ENCODE results near the gene MYO5A. TPM values are rescaled to one million over a fixed set of nuclear protein-coding genes. Genes with fewer than 3 reads are reported as not detected.

Gene MYO5A
- total RNA-seq, 1 donor from 2014 or later: 55.0 TPM

GRCh38 chr15:52352086-52352485, 176.6 kb downstream of the MYO5A start:
- no peak for TF ChIP-seq CTCF (IDR thresholded peaks at IDR 0.05)
- no peak for DNase-seq (ENCODE audit: low spot score in 2 of 2)
- Histone ChIP-seq H3K4me1 (no peaks in the 10 kb centered on the region), H3K27ac (peak overlapping the region in 1 of 2 donors; percentile 15), H3K36me3 (peaks cover 28 to 36% of the 10 kb centered on the region in 2 donors), H3K4me3 (no peak overlapping the region), H3K9me3 (no peaks in the 10 kb centered on the region), H3K27me3 (no peaks in the 10 kb centered on the region)
- intact Hi-C loops (cut with DNase I): no loop called here

GRCh38 chr15:52351206-52351908, 177.3 kb downstream of the MYO5A start:
- no peak for TF ChIP-seq CTCF (IDR thresholded peaks at IDR 0.05)
- Histone ChIP-seq H3K9me3 (no peaks in the 10 kb centered on the region), H3K4me3 (no peak overlapping the region), H3K36me3 (peaks cover 30 to 37% of the 10 kb centered on the region in 2 donors), H3K27ac (no peak overlapping the region), H3K27me3 (no peaks in the 10 kb centered on the region), H3K4me1 (no peaks in the 10 kb centered on the region)
- peak in 1 of 2 donors; percentile 69 for DNase-seq (ENCODE audit: low spot score in 2 of 2)
- intact Hi-C loops (cut with DNase I): no loop called here

- Histone ChIP-seq H3K27me3 (no peaks in the 10 kb centered on the region), H3K36me3 (peaks cover 30 to 47% of the 10 kb centered on the region in 2 donors), H3K4me1 (no peaks in the 10 kb centered on the region), H3K9me3 (no peaks in the 10 kb centered on the region), H3K4me3 (no peak overlapping the region), H3K27ac (no peak overlapping the region)
- no peak for TF ChIP-seq CTCF (IDR thresholded peaks at IDR 0.05)
- DNase-seq (ENCODE audit: low spot score in 2 of 2): no peak
- intact Hi-C loops (cut with DNase I): no loop called here
These were observed 178.3 kb downstream of the MYO5A start for GRCh38 chr15:52350423-52350822.

GRCh38 chr15:52349052-52349700, 179.5 kb downstream of the MYO5A start:
- DNase-seq (ENCODE audit: low spot score in 2 of 2): no peak
- Histone ChIP-seq H3K27ac (no peak overlapping the region), H3K9me3 (no peaks in the 10 kb centered on the region), H3K4me1 (no peaks in the 10 kb centered on the region), H3K36me3 (peaks cover 30 to 47% of the 10 kb centered on the region in 2 donors), H3K4me3 (no peak overlapping the region), H3K27me3 (no peaks in the 10 kb centered on the region)
- intact Hi-C loops (cut with DNase I): no loop called here
- no peak for TF ChIP-seq CTCF (IDR thresholded peaks at IDR 0.05)

GRCh38 chr15:52348056-52348745, 180.5 kb downstream of the MYO5A start:
- Histone ChIP-seq H3K27ac (no peak overlapping the region), H3K4me1 (no peaks in the 10 kb centered on the region), H3K4me3 (no peak overlapping the region)

More at GRCh38 chr15:52348056-52348745, 180.5 kb downstream of the MYO5A start:
- TF ChIP-seq CTCF (IDR thresholded peaks at IDR 0.05): no peak
- no peaks in the 10 kb centered on the region for H3K9me3 ChIP-seq
- no peak for DNase-seq (ENCODE audit: low spot score in 2 of 2)
- intact Hi-C loops (cut with DNase I): no loop called here
- H3K36me3 ChIP-seq: peaks cover 29 to 40% of the 10 kb centered on the region in 2 donors
- H3K27me3 ChIP-seq: no peaks in the 10 kb centered on the region

Measured in ascending aorta (tissue), 2 donors.